Activated CD4-positive, alpha-beta T cell treated with anti-CD3 and anti-CD28 coated beads, Interleukin-2, amount 50 U/mL, for 4 hours (primary cell): ENCODE data around the gene PSPC1.
"Not testable (repeated sequence)": the region's sequence is repeated elsewhere in the genome, so short reads cannot be mapped to it uniquely, and the experiment has no call there.

ENCODE experiments used
- DNase-seq, 2 experiments: peaks; one replicate each; pipeline ENCODE4 v3.0.0-alpha.2; 2020

Gene PSPC1, protein sequence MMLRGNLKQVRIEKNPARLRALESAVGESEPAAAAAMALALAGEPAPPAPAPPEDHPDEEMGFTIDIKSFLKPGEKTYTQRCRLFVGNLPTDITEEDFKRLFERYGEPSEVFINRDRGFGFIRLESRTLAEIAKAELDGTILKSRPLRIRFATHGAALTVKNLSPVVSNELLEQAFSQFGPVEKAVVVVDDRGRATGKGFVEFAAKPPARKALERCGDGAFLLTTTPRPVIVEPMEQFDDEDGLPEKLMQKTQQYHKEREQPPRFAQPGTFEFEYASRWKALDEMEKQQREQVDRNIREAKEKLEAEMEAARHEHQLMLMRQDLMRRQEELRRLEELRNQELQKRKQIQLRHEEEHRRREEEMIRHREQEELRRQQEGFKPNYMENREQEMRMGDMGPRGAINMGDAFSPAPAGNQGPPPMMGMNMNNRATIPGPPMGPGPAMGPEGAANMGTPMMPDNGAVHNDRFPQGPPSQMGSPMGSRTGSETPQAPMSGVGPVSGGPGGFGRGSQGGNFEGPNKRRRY

DNA sequence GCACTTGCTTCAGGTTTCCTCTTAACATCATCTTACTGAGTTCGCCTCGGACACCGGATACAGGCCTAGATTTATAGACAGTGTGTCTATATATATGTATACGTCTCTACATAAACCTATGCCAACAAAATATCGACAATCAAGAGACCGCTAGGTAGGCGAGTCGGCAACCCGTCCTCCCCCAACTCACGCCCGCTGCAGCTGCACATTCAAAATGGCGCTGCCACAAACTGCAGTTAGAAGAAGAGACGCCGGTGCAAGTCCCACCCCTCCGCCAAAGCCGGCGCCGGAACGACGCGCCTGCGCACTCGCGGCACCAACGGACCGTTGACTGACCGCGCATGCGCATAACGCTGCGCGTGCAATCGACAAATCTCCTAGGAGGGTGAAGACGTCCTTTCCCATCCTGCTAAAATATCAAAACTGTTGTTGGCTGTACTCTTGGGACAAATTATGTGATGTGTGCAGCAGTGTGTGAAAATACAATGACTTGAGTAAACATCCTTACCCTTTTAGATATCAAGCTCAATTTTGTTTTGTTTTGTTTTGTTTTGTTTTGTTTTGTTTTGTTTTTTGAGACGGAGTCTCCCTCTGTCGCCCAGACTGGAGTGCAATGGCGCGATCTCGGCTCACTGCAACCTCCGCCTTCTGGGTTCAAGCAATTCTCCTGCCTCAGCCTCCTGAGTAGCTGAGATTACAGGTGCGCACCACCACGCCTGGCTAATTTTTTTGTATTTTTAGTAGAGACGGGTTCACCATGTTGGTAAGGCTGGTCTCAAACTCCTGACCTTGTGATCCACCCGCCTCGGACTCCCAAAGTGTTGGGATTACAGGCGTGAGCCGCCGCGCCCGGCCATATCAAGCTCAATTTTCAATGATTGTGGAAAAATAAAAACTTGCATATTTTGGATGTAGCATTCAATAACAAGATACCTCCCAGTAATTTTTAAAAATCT lies at the start of gene PSPC1:
Gene PSPC1 (minus strand): TSS at position 219 of the 956 bp plus-strand sequence. CDS start 188 bp downstream, at position 31.
- DNase-seq, result peak; percentile 93 to 94

DNA sequence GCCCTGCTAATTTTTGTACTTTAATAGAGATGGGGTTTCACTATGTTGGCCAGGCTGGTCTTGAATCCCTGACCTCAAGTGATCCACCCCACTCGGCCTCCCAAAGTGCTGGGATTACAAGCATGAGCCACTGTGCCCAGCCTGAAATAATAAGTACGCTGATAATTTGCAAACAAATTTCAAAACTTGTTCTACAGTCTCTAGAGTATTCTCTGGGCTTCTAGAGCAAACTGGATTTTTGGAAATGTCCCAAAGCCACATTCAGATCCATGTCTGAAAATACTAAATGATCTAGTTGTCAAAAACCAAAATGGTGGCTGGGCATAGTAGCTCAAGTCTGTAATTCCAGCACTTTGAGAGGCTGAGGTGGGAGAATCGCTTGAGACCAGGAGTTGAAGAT lies 39.9 kb upstream of the PSPC1 start:
- no peak for DNase-seq

DNA sequence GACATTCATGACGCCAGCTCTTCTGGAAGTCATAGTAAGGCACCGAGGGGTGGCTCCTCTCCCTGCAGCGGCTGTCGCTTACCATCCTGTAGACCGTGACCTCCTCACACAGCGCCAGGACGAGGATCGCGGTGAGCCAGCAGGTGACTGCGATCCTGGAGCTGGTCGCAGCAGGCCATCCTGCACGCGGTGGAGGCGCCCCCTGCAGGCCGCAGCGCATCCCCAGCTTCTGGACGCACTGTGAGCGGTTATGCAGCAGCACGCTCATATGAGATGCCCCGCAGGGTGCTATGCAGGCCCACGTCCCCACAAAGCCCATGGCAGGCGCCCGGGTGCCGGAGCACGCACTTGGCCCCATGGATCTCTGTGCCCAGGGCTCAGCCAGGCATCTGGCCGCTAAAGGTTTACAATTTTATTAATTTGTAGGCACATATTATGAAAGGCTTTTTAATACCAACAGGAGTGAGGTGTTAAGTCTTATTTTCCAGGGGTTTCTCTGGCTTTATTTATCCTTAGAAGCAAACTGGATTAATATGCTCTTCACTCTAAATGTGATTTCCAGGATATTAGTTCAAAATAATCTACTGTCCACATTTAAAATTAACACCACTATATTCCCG lies 35.6 kb upstream of the PSPC1 start:
- DNase-seq, result peak; percentile 2 to 14

DNA sequence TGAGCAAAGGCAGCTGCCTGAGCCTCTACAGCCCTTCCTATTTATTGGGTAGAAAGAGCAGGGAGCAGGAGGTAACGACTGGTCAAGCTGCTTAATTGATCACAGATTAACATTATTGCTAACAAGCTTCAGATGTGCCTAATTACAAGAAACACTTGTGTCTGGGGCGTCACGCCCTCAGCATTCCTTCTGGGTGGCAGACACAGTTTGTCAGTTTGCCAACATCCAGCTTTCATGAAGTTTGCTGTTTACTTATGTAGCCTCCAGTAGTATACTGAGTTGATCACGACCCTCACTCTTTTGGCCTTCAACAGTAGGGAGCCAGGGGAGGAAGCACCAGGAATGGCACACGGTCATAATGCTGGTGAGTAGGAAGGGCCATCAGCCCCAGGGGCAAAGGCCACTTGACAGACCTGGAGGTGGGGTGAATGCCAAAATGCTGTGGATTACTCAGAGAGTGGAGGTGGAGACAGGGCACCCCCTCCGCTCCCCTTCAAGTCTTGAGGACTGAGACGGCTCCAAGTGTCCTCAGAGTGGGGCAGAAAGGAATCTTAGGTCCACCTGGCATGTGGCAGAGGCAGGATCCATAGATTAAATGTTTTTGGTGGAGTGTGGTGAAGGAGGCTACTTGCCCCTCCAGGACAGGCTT lies 34.9 kb upstream of the PSPC1 start:
- DNase-seq, result no peak

DNA sequence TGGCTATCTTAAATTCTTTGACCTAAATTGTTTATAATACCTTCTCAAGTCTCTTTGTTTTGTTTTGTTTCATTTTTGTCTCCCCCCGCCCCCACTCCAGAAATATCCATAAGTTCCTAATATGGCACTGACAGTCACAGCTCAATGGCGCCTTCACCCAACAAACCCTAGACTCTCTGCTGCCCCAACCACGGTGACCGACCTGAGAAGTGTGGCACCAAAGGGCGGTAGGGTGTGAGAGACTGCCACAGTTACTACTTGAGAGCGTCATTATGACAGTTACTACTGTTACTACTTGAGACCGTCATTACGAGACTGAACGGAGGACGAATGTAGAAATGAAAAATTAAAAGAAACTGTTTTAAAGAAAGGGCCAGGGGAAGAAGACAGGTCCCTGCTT lies 34.4 kb upstream of the PSPC1 start:
- no peak for DNase-seq

DNA sequence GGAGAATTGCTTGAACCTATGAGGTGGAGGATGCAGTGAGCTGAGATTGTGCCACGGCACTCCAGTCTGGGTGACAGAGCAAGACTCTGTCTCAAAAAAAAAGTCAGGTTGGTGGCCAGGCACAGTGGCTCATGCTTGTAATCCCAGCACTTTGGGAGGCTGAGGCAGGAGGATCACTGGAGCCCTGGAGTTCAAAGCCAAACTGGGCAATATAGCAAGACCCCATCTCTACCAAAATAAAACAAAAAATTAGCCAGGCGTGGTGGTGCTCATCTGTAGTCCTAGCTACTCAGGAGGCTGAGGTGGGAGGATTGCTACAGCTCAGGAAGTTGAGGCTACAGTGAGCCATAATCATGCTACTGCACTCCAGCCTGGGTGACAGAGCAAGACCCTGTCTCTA lies 33.1 kb upstream of the PSPC1 start:
- not testable (repeated sequence) for DNase-seq

DNA sequence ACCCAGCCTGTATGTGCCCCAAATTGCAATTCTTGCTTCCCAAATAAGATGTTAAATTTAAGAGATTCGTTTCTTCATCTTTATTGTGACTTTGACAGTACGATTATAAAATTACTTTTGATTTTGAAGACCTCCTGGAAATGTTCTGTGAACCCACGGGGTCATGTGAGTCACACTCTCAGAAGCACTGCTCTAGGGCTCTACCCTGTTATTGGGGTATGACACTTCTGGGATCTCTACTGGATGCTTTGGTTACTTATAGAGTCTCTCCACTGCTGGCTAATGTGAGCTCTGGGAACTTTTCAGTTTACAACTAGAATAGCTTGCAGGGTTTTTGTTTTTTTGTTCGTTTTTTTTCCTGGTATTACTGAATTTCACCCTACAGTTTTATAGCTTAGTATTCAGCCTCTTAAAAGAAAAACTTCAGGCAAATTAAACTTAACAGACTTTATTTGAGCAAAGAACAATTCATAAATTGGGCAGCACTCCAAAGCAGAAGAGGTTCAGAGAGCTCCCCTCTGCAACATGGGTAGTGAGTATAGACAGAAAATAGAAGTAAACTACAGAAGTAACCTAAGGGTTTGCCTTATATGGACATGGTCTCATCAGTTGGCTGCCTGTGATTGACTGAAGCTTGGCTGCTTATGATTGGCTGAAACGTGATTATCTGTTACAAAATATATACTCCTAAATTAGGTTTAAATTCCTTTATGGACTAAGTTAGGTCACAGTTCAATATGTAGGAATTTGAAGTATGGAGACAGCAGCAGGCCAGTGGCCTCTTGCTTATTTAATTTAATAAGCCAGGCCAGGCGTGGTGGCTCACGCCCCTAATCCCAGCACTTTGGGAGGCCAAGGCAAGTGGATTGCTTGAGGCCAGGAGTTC lies 28.5 kb upstream of the PSPC1 start:
- no peak for DNase-seq

DNA sequence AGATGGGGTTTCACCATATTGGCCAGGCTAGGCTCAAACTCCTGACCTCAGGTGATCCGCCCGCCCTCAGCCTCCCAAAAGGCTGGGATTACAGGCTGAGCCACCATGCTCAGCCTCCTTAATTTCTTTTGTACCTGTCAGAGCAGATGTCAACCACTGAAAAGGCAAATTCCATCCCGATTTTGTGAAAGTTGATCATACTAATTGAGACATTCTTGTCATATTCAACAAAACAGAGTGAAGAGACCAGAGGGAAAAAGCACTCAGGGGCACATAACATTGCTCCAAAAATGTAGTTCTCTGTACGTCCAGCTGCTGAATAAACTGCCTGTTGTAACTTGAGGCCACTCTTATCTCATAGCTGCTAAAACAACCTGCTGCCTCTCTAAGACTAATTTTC lies 27.4 kb upstream of the PSPC1 start:
- no peak for DNase-seq

DNA sequence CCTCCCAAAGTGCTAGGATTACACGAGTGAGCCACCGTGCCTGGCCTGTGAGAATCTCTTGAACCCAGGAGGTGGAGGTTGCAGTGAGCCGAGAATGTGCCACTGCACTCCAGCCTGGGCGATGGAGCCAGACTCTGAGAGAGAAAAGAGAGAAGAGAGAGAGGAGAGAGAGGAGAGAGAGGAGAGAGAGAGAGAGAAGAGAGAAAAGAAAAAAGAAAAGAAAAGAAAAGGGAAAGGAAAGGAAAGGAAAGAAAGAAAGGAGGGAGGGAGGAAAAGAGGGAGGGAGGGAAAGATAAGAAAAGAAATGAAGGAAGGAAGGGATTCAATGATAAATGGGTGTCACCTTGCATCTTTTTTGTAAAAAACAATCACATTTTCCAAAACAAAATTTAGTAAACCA lies 23.0 kb upstream of the PSPC1 start:
- DNase-seq, result no peak

DNA sequence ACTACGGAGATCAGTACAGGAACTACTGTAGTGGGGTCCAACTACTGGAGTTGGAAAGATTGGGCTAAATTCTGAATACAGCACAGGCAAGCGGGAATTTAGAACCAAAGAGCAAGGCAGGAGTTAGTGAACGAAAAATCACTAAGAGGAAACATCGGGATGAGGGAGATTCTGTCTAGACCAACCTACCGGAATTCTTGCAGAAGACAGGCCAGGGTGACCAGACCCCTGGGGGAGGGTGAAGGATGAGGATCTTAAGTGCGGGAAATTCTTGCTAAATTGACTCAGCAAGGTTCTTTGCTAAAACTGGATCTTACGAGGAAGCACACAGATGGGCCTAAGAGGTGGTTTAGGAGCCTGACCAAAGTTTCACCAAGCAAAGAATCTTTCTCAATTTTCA lies 13.2 kb upstream of the PSPC1 start:
- no peak for DNase-seq

DNA sequence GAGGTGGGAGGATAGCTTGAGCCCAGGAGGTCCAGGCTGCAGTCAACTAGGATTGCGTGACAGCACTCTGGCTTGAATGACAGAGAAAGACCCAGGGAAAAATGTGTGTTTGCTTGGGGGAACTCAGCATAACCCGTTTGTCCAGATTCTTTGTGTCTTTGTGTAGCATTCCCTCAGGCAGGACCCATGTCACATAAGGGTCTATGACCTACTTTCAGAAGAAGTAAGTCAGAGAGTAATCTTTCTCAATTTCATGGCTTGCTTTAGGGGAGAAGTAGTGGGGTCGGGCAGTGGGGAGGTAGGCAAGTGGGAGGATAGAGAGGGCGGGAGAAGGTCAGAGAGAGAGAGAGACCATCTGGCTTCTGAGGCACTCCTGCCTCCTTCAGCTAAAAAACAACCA lies 11.9 kb upstream of the PSPC1 start:
- no peak for DNase-seq

DNA sequence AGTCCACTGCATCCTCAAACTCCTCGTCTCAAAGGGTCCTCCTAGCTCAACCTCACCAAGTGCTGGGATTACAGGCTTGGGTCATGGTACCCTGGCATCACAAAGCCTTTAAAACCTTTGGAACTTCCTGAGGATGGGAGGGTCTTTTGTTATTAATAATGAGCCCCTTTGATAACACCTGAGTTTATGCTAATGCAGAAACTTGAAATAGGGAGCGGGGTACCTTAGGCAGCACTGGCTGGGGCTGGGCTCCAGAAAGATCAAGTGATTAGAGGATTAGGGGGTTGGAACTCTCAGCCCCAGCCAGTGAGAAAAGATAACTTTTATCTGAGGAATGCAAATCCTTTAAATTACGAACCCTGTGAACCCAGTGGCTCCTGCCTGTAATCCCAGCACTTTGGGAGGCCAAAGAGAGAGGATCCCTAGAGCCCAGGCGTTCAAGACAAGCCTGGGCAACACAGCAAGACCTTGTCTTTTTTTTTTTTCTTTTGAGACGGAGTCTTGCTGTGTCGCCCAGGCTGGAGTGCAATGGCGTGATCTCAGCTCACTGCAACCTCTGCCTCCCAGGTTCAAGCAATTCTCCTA lies 9.3 kb upstream of the PSPC1 start:
- DNase-seq, result no peak

DNA sequence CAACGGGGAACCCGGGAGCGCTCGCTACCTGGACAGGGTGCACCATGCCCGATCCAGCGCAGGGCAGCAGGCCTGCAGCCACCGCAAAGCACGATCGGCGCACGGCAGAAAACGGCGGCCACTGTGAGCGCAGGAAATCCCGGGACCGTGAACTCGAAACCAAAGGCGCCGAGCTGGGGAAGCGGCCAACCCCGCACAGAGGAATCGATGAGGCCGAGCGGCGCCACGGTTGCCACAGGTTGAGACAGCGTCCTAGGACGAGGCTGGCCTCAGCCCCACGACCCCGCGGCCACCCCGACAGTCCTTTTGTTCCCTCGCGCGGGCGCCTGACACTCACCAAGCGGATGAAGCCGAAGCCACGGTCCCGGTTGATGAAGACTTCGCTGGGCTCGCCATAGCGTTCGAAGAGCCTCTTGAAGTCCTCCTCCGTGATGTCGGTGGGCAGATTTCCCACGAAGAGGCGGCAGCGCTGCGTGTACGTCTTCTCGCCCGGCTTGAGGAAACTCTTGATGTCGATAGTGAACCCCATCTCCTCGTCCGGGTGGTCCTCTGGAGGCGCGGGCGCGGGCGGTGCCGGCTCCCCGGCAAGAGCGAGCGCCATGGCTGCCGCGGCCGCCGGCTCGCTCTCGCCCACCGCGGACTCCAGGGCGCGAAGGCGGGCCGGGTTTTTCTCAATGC lies 557 bp downstream of the PSPC1 start:
- peak; percentile 34 to 41 for DNase-seq

DNA sequence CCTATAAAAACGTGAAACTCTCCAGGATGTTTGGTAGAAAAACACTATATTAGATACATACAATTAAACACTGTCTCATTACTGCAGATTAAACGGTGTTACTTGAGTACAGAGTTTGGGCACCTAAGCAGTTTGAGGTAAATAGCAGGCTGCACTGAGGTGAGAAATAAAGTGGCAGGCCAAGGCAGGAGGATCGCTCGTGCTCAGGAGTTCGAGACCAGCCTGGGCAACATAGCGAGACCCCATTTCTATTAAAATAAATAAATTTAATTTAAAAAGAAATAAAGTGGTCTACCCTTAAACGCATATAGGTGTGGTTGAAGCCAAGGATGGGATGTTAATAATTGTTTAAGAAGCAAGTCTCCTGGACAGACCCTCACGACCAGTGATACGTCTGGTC lies 1.2 kb downstream of the PSPC1 start:
- no peak for DNase-seq

DNA sequence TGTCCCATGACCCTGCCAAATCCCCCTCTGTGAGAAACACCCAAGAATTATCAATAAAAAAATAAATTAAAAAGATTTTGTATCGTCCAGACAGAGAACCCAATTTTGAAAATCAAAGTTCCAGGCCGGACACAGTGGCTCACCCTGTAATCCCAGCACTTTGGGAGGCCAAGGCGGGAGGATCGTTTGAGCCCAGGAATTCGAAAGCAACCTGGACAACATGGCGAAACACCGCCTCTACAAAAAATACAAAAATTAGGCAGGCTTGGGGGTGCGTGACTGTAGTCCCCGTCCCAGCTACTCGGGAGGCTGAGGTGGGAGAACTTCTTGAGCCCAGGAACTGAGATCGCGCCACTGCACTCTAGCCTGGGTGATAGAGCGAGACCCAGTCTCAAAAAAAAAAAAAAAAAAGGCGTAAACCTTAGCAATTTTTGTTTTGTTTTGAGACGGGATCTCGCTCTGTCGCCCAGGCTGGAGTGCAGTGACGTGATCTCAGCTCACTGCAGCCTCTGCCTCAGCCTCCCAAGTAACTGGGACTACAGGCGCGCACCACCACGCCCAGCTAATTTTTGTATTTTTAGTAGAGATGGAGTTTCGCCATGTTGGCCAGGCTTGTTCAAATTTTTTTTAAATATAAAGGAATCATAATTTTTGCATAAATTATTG lies 1.9 kb downstream of the PSPC1 start:
- DNase-seq, result not testable (repeated sequence)

DNA sequence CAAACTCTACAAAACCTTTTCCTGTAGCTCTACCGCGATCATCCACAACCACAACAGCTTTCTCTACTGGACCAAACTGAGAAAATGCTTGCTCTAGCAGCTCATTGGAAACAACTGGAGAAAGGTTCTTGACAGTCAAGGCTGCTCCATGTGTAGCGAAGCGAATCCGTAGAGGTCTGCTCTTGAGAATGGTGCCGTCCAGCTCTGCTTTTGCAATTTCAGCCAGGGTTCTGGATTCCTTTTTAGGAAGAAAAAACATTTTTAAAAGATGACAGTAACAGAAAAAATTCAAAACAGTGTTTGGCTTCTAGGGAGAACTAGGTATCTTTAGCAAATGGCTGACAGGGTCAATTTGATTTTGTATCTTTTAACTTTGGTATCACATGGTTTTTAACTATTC lies 10.4 kb downstream of the PSPC1 start:
- DNase-seq, result no peak

DNA sequence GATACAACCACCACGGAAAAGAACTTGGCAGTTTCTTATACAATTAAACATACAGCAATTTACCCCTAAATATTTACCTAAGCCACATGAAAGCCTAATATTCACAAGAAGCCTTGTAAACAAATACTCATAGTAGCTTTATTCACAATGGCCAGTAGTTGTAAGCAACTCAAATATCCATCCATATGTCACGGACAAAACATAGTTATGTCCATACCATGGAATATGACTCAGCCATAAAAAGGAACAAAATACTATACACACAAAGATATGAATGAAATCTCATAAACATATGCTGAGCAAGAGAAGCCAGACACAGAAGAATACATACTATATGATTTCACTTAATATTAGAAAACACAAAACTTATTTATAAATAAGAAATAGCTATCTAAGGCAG lies 12.9 kb downstream of the PSPC1 start:
- DNase-seq, result no peak

DNA sequence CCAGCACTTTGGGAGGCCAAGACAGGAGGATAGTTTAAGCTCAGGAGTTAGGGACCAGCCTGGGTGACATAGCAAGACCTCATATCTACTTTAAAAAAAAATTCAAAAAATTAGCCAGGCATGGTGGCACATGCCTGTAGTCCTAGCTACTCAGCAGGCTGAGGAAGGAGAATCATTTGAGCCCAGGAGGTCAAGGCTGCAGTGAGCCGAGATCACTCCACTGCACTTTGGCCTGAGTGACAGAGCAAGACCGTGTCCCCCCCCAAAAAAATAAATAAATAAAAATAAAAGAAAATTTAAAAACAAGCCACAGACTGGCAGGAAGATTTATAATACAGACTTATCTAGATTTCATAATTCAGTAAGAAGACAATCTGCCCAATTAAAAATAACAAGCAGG lies 14.8 kb downstream of the PSPC1 start:
- no peak for DNase-seq

DNA sequence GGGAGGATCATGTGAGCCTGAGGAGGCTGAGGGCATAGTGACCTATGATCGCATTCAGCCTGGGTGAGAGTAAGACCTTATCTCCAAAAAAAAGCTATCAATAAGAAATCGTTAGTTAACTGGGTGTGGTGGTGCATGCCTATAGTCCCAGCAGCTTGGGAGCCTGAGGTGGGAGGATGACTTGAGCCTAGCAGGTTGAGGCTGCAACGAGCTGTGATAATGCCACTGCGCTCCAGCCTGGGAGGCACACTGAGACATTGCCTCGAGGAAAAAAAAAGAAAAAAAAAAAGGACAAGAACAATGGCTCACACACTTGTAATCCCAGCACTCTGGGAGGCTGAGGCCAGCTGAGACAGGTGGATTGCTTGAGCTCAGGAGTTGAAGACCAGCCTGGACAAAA lies 16.2 kb downstream of the PSPC1 start:
- no peak for DNase-seq

DNA sequence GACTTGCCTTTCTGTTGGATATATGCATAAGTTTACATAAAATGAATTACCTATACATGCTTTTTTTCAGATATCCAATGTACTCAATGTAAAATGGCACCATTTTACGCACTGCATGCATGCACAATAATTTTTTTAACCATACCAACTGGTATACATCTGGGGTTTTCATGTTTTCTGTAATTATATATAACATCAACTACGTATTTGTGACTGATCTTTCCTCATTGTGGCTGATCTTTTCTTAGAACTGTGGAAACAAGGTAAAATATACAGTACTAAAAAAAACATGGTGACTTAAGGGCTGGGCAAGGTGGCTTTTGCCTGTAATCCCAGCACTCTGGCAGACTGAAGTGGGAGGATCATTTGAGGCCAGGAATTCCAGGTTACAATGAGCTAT lies 18.5 kb downstream of the PSPC1 start:
- DNase-seq, result no peak
